GM12878 (cell line): ENCODE data around the gene GMDS. TPM values are rescaled to one million over a fixed set of nuclear protein-coding genes. Genes with fewer than 3 reads are reported as not detected.

Source experiments
- ATAC-seq: fragments of 200-7000 bp; cut with Tn5 transposase; 3 replicates; pipeline ENCODE4 v1.9.1; 2020; ENCODE audit warnings: mild to moderate bottlenecking, moderate library complexity
- BruUV-seq: library from RNA; stranded (reverse); fragments of 400-500 nt; replicated peaks from 2 replicates; lab custom pipeline; 2021; lab: Mats Ljungman, UMichigan
- CTCF ChIA-PET: fragments of 300-600 bp; sonication (Branson Sonifier 250); formaldehyde crosslinking; extraction: SDS; loops from one replicate; lab custom pipeline; 2021; ENCODE audit warnings: inconsistent platforms; lab: Yijun Ruan, JAX
- POLR2A ChIA-PET: fragments of 350-600 bp; formaldehyde crosslinking; extraction: SDS; loops from one replicate; lab custom pipeline; 2021; ENCODE audit warnings: inconsistent platforms; lab: Charles Lee
- RAD21 ChIA-PET: fragments of 300-600 bp; sonication (Branson Sonifier 250); formaldehyde crosslinking; loops from one replicate; lab custom pipeline; 2023; ENCODE audit warnings: antibody characterized with exemption; ENCODE audit not compliant: unreplicated experiment; lab: Charles Lee
- SMC1A ChIA-PET: fragments of 300-600 bp; sonication (Branson Sonifier 250); formaldehyde crosslinking; loops from one replicate; lab custom pipeline; 2023; ENCODE audit not compliant: unreplicated experiment, uncharacterized antibody; lab: Charles Lee
- DNase-seq: peaks from one replicate; pipeline ENCODE4 v3.0.0-alpha.2; 2011; ENCODE audit warnings: low read depth, low spot score
- FAIRE-seq: peaks from 3 replicates; lab custom pipeline; 2011; peaks lifted over from hg19 to GRCh38; lab: Jason Lieb, UNC
- H2AFZ ChIP-seq: 2 replicates; pipeline ENCODE4 v1.6.0; 2011; ENCODE audit warnings: low read depth, low read length, control low read depth; ENCODE audit not compliant: control insufficient read depth
- H3K27ac ChIP-seq: 2 replicates; pipeline ENCODE4 v1.5.1; 2011; ENCODE audit warnings: control low read depth; ENCODE audit not compliant: control insufficient read depth, insufficient read depth
- H3K27me3 ChIP-seq, 2 experiments: replicated peaks in 1 of 2; 2 replicates each; pipeline versions ENCODE4 v1.6.0 to v1.6.1; 2011; ENCODE audit warnings: low read length in 1 of 2; ENCODE audit not compliant: control insufficient read depth in 2 of 2, insufficient read depth in 2 of 2
- H3K36me3 ChIP-seq, 2 experiments: 2 replicates each; pipeline ENCODE4 v1.5.1; 2011; ENCODE audit warnings: low read length in 1 of 2; ENCODE audit not compliant: control insufficient read depth in 2 of 2, insufficient read depth in 2 of 2
- H3K4me1 ChIP-seq: 2 replicates; pipeline ENCODE4 v1.6.1; 2011; ENCODE audit warnings: mild to moderate bottlenecking, low read length, moderate library complexity, mixed read lengths; ENCODE audit not compliant: control insufficient read depth, insufficient read depth
- H3K4me2 ChIP-seq: 2 replicates; pipeline ENCODE4 v1.6.0; 2011; ENCODE audit warnings: control low read depth; ENCODE audit not compliant: control insufficient read depth, insufficient read depth
- H3K4me3 ChIP-seq: fragments of 200-600 bp; sonication (generic); 2 replicates; pipeline ENCODE4 v1.5.1; 2016
- H3K79me2 ChIP-seq: 2 replicates; pipeline ENCODE4 v1.6.0; 2011; ENCODE audit warnings: low read length; ENCODE audit not compliant: control insufficient read depth, insufficient read depth
- H3K9ac ChIP-seq: 2 replicates; pipeline ENCODE4 v1.8.0; 2011; ENCODE audit warnings: low read length, control low read depth, mixed read lengths; ENCODE audit not compliant: control insufficient read depth, insufficient read depth
- H3K9me3 ChIP-seq: replicated peaks from 3 replicates; pipeline ENCODE4 v1.5.1; 2011; ENCODE audit warnings: mild to moderate bottlenecking, low read length; ENCODE audit not compliant: control insufficient read depth, insufficient read depth
- H4K20me1 ChIP-seq: 2 replicates; pipeline ENCODE4 v1.6.0; 2011; ENCODE audit not compliant: control insufficient read depth, insufficient read depth
- ATF7 ChIP-seq: fragments of 450-650 bp; IDR thresholded peaks from 2 replicates; pipeline ENCODE4 v1.6.1; 2016; ENCODE audit warnings: low read depth, mild to moderate bottlenecking
- CREM ChIP-seq: IDR thresholded peaks from 2 replicates; pipeline ENCODE4 v1.6.1; 2014; ENCODE audit warnings: antibody characterized with exemption, low read depth
- HDAC6 ChIP-seq: fragments of 200-600 bp; sonication (generic); IDR thresholded peaks from one replicate; pipeline ENCODE4 v1.8.0; 2017; ENCODE audit warnings: antibody characterized with exemption; ENCODE audit not compliant: unreplicated experiment
- IKZF1 ChIP-seq: fragments of 450-650 bp; conservative IDR thresholded peaks from 2 replicates; pipeline ENCODE4 v1.6.1; 2017; ENCODE audit warnings: antibody characterized with exemption, mild to moderate bottlenecking
- IRF4 ChIP-seq: IDR thresholded peaks from 2 replicates; pipeline ENCODE4 v1.6.1; 2011; ENCODE audit warnings: low read depth, low read length
- JUND ChIP-seq: IDR thresholded peaks from 2 replicates; pipeline ENCODE4 v1.6.1; 2012; ENCODE audit warnings: low read depth, mild to moderate bottlenecking, low read length, improper control_type of control experiment, moderate library complexity
- MEF2B ChIP-seq: fragments of 450-650 bp; IDR thresholded peaks from 2 replicates; pipeline ENCODE4 v1.6.1; 2018; ENCODE audit warnings: mild to moderate bottlenecking, moderate library complexity; ENCODE audit not compliant: partially characterized antibody, poor library complexity, severe bottlenecking
- MTA3 ChIP-seq: IDR thresholded peaks from 2 replicates; pipeline ENCODE4 v1.6.1; 2012; ENCODE audit warnings: low read length, inconsistent platforms, borderline replicate concordance
- NFIC ChIP-seq: IDR thresholded peaks from 2 replicates; pipeline ENCODE4 v1.6.1; 2012; ENCODE audit warnings: low read depth, mild to moderate bottlenecking, inconsistent platforms, low read length, moderate library complexity
- POLR2AphosphoS2 ChIP-seq: IDR thresholded peaks from 2 replicates; pipeline ENCODE4 v1.6.1; 2011; ENCODE audit warnings: low read depth, mild to moderate bottlenecking, low read length, improper control_type of control experiment, moderate library complexity
- RUNX3 ChIP-seq: IDR thresholded peaks from 2 replicates; pipeline ENCODE4 v1.6.1; 2012; ENCODE audit warnings: low read length, inconsistent platforms
- SPI1 ChIP-seq: IDR thresholded peaks from 2 replicates; pipeline ENCODE4 v1.6.1; 2011; ENCODE audit warnings: low read depth, mild to moderate bottlenecking, low read length, moderate library complexity, borderline replicate concordance; ENCODE audit not compliant: insufficient read depth
- TCF12 ChIP-seq: IDR thresholded peaks from 2 replicates; pipeline ENCODE4 v1.6.1; 2011; ENCODE audit warnings: low read depth, mild to moderate bottlenecking, low read length
- WGBS: methylation state at CpG from one replicate; pipeline ENCODE4 v1.1.6; 2016; ENCODE audit warnings: low lambda C conversion rate; ENCODE audit not compliant: insufficient replicate concordance, insufficient coverage; ENCODE audit errors: missing lambda C conversion rate; 5-methylcytosine and 5-hydroxymethylcytosine counted together
- in situ Hi-C: fragments of 300-500 bp; cut with MboI; formaldehyde crosslinking; loops from 9 replicates; pipeline ENCODE4 v1.14.3; 2018; ENCODE audit warnings: mixed read lengths
- intact Hi-C: fragments of 100-400 bp; cut with micrococcal nuclease; formaldehyde crosslinking; loops from one replicate; pipeline ENCODE4 v1.14.2; 2022; ENCODE audit not compliant: unreplicated experiment
- polyA plus RNA-seq, 11 experiments: library from polyadenylated mRNA; depleted of rRNA in 4 of 11; unstranded in 6 of 11; stranded (reverse) in 5 of 11; fragments of >200 nt; fragmentation: Nextera tagmentation in 4 of 11; fragmentation: Illumina TruSeq in 1 of 11; extraction: Ambion mirVana in 4 of 11; extraction: Trizol in 1 of 11; gene quantifications; 1 replicate in 1 of 11; 2 replicates in 10 of 11; pipeline versions ENCODE4 v1.2.1 to v1.2.3, GENCODE V29; 2011 to 2016; ENCODE audit warnings: inconsistent platforms in 2 of 11, missing spikeins in 2 of 11, low read depth in 1 of 11
- total RNA-seq, 4 experiments: library from RNA; depleted of rRNA in 3 of 4; stranded (reverse); fragments of >200 nt in 3 of 4; fragmentation: Illumina TruSeq in 1 of 4; extraction: Trizol in 1 of 4; gene quantifications; 2 replicates each; pipeline versions ENCODE4 v1.2.1 to v1.2.3, GENCODE V29; 2013 to 2021
- TF ChIP-seq, protein P1 (sequence below): fragments of 450-650 bp; IDR thresholded peaks from 2 replicates; pipeline ENCODE4 v1.6.1; 2017; ENCODE audit warnings: low read depth, mild to moderate bottlenecking, moderate library complexity
- TF ChIP-seq, protein P2 (sequence below): fragments of 450-650 bp; IDR thresholded peaks from 2 replicates; pipeline ENCODE4 v1.6.1; 2016; ENCODE audit warnings: mild to moderate bottlenecking, moderate library complexity, borderline replicate concordance
- TF ChIP-seq, protein P3 (sequence below): fragments of 450-650 bp; IDR thresholded peaks from 2 replicates; pipeline ENCODE4 v1.6.1; 2017; ENCODE audit warnings: antibody characterized with exemption, mild to moderate bottlenecking, moderate library complexity

Gene GMDS
- total and polyA plus RNA-seq, 10 of the 15 experiments (the other 5 are each of a cell fraction or from before 2014, with no cell fraction given) = 0.61 to 53.8 (median 29.3) TPM

DNA sequence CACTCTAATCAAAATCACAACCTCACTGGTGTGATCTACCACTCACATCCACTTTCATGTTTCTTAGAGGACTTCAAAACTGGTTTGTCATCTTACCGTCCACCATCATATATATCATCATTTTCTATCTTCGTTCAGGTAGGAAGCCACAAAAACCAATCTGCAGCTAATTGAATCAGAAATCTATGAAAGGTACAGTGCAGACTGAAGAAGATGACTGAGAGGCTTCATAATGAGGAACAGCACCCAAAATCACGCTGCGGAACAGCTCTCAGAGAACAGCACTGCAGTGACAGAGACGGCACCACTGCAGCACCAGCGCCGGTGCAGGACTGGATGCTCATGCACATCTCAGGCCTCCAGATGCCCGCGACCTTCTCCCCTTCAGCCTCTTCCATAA is 13.0 kb downstream of the GMDS start:
- in situ Hi-C loops = no loop called here
- Histone ChIP-seq H3K36me3 (no peaks in the 10 kb centered on the region), H3K4me1 (peaks cover 30% of the 10 kb centered on the region), H4K20me1 (no peaks in the 10 kb centered on the region), H3K4me2 (peak overlapping the region; percentile 73), H3K4me3 (peak overlapping the region; percentile 54), H3K9ac (no peak overlapping the region; the same call in 1 of the 2 replicates), H3K27me3 (no peaks in the 10 kb centered on the region), H3K27ac (peak overlapping the region; percentile 84), H2AFZ (peak overlapping the region; percentile 29), H3K9me3 (no peaks in the 10 kb centered on the region), H3K79me2 (peaks cover 33% of the 10 kb centered on the region)
- intact Hi-C loops = no loop called here
- DNase-seq (no peak), FAIRE-seq (peak; percentile 92), ATAC-seq (peak; percentile 96)
- RAD21 ChIA-PET = interaction anchor here (1.0 to 1.1 kb wide), 2 partner anchors 11 to 16 kb away, joined by 3 to 4 read pairs; no protein-coding TSS in a partner anchor
- CTCF ChIA-PET = interaction anchor here (1.2 to 2.2 kb wide), 3 partner anchors 10 to 22 kb away, joined by 4 to 5 read pairs (median 5); no protein-coding TSS in a partner anchor
- WGBS = 21% methylated on average over 9 of the region's 9 CpGs
- POLR2A ChIA-PET = interaction anchor here (1.2 kb wide), 1 partner anchor 10 kb away, joined by 4 read pairs; no protein-coding TSS in a partner anchor
- BruUV-seq = no TSS peak
- SMC1A ChIA-PET = interaction anchor here (0.7 to 2.4 kb wide), 5 partner anchors 10 to 121 kb away, joined by 3 to 9 read pairs (median 6); no protein-coding TSS in a partner anchor
- TF ChIP-seq MTA3 (0 out of 2 replicates have a peak, but pooled peaks have one; percentile 33), TCF12 (no peak), SPI1 (peak; percentile 87), CREM (0 out of 2 replicates have a peak, but pooled peaks have one; percentile 16), IRF4 (0 out of 2 replicates have a peak, but pooled peaks have one; percentile 11), POLR2AphosphoS2 (no peak), HDAC6 (no peak), ATF7 (0 out of 2 replicates have a peak, but pooled peaks have one; percentile 19), NFIC (peak; percentile 60; the same call in 1 of the 2 replicates), MEF2B (no peak), IKZF1 (no peak), JUND (no peak), RUNX3 (peak; percentile 85)
- TF ChIP-seq, protein P1, sequence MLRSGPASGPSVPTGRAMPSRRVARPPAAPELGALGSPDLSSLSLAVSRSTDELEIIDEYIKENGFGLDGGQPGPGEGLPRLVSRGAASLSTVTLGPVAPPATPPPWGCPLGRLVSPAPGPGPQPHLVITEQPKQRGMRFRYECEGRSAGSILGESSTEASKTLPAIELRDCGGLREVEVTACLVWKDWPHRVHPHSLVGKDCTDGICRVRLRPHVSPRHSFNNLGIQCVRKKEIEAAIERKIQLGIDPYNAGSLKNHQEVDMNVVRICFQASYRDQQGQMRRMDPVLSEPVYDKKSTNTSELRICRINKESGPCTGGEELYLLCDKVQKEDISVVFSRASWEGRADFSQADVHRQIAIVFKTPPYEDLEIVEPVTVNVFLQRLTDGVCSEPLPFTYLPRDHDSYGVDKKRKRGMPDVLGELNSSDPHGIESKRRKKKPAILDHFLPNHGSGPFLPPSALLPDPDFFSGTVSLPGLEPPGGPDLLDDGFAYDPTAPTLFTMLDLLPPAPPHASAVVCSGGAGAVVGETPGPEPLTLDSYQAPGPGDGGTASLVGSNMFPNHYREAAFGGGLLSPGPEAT = 0 out of 2 replicates have a peak, but pooled peaks have one; percentile 21
- TF ChIP-seq, protein P2, sequence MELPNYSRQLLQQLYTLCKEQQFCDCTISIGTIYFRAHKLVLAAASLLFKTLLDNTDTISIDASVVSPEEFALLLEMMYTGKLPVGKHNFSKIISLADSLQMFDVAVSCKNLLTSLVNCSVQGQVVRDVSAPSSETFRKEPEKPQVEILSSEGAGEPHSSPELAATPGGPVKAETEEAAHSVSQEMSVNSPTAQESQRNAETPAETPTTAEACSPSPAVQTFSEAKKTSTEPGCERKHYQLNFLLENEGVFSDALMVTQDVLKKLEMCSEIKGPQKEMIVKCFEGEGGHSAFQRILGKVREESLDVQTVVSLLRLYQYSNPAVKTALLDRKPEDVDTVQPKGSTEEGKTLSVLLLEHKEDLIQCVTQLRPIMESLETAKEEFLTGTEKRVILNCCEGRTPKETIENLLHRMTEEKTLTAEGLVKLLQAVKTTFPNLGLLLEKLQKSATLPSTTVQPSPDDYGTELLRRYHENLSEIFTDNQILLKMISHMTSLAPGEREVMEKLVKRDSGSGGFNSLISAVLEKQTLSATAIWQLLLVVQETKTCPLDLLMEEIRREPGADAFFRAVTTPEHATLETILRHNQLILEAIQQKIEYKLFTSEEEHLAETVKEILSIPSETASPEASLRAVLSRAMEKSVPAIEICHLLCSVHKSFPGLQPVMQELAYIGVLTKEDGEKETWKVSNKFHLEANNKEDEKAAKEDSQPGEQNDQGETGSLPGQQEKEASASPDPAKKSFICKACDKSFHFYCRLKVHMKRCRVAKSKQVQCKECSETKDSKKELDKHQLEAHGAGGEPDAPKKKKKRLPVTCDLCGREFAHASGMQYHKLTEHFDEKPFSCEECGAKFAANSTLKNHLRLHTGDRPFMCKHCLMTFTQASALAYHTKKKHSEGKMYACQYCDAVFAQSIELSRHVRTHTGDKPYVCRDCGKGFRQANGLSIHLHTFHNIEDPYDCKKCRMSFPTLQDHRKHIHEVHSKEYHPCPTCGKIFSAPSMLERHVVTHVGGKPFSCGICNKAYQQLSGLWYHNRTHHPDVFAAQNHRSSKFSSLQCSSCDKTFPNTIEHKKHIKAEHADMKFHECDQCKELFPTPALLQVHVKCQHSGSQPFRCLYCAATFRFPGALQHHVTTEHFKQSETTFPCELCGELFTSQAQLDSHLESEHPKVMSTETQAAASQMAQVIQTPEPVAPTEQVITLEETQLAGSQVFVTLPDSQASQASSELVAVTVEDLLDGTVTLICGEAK = no peak
- TF ChIP-seq, protein P3, sequence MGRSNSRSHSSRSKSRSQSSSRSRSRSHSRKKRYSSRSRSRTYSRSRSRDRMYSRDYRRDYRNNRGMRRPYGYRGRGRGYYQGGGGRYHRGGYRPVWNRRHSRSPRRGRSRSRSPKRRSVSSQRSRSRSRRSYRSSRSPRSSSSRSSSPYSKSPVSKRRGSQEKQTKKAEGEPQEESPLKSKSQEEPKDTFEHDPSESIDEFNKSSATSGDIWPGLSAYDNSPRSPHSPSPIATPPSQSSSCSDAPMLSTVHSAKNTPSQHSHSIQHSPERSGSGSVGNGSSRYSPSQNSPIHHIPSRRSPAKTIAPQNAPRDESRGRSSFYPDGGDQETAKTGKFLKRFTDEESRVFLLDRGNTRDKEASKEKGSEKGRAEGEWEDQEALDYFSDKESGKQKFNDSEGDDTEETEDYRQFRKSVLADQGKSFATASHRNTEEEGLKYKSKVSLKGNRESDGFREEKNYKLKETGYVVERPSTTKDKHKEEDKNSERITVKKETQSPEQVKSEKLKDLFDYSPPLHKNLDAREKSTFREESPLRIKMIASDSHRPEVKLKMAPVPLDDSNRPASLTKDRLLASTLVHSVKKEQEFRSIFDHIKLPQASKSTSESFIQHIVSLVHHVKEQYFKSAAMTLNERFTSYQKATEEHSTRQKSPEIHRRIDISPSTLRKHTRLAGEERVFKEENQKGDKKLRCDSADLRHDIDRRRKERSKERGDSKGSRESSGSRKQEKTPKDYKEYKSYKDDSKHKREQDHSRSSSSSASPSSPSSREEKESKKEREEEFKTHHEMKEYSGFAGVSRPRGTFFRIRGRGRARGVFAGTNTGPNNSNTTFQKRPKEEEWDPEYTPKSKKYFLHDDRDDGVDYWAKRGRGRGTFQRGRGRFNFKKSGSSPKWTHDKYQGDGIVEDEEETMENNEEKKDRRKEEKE = no peak
